ENCODE data around the gene XNDC1N.
"Not testable (repeated sequence)": the region's sequence is repeated elsewhere in the genome, so short reads cannot be mapped to it uniquely, and the experiment has no call there.

DNA sequence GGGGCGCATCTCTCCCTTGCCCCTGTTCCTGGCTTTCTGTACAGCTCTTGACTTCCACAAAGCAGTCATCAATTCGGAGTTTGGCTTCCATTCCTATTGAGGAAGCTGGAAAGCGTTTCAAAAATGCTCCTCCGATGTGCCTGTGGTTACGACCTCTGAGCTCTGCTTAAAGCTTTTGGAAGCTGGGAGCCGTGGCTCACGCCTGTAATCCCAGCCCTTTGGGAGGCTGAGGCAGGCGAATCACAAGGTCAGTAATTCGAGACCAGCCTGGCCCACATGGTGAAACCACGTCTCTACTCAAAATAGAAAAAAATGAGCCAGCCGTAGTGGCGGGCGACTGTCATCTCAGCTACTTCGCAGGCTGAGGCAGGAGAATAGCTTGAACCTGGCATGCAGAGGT, 27.3 kb downstream of the XNDC1N start:
- not testable (repeated sequence) for TF ChIP-seq EZH2 (IDR thresholded peaks at IDR 0.05; ENCODE audit: borderline replicate concordance, low read length)
- TF ChIP-seq, protein P1, sequence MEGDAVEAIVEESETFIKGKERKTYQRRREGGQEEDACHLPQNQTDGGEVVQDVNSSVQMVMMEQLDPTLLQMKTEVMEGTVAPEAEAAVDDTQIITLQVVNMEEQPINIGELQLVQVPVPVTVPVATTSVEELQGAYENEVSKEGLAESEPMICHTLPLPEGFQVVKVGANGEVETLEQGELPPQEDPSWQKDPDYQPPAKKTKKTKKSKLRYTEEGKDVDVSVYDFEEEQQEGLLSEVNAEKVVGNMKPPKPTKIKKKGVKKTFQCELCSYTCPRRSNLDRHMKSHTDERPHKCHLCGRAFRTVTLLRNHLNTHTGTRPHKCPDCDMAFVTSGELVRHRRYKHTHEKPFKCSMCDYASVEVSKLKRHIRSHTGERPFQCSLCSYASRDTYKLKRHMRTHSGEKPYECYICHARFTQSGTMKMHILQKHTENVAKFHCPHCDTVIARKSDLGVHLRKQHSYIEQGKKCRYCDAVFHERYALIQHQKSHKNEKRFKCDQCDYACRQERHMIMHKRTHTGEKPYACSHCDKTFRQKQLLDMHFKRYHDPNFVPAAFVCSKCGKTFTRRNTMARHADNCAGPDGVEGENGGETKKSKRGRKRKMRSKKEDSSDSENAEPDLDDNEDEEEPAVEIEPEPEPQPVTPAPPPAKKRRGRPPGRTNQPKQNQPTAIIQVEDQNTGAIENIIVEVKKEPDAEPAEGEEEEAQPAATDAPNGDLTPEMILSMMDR (IDR thresholded peaks at IDR 0.05; ENCODE audit: low read length) = not testable (repeated sequence)

Data from OCI-LY1 (cell line).